HG03460 (cell line): ENCODE data around the gene FYN.

Experiments
- ATAC-seq: cut with Tn5 transposase; IDR thresholded peaks from one replicate; pipeline ENCODE4 v1.9.1; 2021; ENCODE audit not compliant: unreplicated experiment

FYN gene

DNA sequence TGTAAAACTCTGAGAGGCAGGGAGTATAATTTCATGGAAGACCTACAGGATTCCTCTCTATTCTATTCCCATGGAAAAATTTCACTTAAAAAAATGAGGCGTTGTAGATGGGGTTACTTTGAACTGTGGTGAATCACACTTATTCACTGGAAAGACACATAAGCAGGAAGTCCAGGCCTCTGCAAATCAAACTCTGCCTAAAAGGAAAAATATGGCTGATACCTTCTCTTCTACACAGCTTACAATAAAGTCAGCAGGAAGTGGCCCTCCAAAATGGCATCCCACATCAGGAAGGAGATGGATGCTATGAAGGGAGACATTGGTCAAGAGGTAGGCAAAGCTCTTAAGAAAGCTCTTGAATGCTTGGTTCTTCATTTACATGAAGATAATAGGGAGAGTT lies 115.9 kb downstream of the FYN start:
- ATAC-seq: no peak

DNA sequence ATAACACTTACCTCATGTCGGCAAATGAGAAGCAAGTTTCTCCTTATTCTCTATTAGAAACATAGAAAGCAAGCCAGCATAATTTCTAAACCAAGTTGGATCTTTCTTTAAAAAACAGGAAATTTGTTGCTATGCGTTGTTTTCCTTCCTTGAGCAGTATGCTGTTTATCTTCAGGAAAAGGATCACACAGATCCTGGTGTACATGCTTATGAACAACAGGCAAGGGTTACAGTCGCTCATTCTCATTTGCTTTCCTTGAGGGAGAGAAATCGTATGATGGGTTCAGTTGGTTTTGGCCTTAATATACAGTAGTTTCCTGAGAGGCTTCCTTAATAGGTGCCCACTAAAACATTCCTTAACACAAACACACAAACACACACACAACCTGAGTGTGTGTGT lies 118.8 kb downstream of the FYN start:
- ATAC-seq: no peak

GRCh38 chr6:111753573-111753972 lies 119.7 kb downstream of the FYN start:
- ATAC-seq: no peak

- no peak for ATAC-seq
Measured at GRCh38 chr6:111752476-111752875, 120.8 kb downstream of the FYN start.

GRCh38 chr6:111750753-111751673 lies 122.2 kb downstream of the FYN start:
- peak; percentile 86 for ATAC-seq

DNA sequence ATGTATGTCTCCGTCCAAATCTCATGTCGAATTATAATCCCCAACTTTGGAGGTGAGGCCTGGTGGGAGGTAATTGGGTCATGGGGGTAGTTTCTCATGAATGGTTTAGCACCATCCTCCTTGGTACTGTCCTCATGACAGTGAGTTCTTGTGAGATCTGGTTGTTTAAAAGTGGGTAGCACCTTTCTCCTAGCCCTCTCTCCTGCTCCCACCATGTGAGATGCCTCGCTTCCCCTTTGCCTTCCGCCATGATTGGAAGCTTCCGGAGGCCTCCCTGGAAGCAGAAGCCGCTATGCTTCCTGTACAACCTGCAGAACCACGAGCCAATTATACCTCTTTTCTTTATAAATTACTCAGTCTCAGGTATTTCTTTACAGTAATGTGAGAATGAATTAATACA lies 123.1 kb downstream of the FYN start:
- ATAC-seq: no peak

DNA sequence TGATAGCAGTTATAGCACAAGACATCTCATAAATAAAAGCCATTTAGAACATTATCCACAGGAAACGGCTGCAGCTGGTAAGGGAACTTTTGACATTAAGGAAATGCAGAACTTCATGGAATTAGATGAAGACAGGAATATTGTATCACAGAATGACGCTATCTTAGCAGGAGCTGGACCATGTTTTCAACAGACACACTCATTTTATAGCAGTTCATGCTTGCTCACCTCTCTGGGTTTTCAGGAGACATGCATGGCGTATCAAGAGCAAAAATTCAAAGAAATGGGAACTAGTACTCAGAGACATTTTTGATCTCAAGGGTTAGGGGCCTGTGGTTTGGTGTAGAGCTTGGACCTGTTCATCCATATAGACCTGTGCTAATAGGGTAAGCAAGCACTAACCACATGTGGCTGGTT lies 125.0 kb downstream of the FYN start:
- no peak for ATAC-seq

DNA sequence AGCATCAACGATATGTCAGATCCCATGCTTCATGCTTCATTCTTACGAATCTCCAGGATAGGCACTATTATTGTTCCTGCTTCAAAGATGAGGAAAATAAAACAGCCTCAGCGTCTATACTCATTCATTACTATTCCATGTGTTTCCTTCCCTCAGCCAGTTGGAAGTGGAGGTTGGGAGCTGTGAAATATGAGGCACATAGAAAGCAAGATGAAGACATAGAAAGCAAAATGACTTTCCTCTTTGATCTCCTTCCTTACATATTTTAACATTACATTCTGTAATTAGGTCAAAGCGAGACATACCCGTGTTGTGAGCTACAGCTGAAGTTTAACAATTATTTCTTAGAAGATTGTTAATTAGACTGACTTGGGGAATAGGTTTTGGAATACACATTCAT lies 125.4 kb downstream of the FYN start:
- no peak for ATAC-seq

DNA sequence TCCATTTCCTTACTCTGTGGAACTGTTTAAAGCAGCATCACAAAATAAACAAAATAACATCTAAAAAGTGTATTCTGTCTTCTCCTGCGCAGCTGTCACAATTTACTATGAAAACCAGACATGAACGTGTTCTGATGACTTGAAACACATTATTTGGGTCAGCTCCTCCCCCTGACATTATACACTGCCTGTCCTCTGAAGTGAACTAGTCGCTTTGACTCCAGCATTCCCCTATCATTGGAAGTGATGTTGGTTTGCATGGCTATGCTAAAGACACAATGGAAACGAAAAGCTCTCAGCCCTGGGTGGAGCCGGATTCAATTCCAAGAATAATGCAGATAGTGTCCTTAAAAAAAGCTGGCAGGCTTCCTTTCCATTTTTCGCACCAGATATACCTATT lies 125.9 kb downstream of the FYN start:
- ATAC-seq: no peak

DNA sequence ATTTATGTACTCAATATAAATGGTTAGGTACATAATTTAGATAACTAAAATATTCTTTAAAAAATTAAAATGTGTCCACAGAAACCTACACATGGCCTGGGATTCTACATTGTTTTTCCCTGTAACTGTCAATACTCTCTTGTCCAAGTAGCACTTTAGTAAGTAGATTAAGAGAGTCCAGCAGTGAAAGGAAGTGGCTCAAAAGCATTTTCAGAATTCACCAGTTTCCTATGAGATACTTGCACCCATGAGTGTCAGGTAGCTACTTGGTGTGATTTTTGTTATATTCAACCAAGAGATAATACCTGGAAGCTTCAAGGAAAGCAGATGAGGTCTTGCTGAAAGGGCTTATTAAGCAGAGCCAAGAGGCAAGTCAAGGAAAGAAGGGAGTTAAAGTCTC lies 126.3 kb downstream of the FYN start:
- ATAC-seq: no peak

DNA sequence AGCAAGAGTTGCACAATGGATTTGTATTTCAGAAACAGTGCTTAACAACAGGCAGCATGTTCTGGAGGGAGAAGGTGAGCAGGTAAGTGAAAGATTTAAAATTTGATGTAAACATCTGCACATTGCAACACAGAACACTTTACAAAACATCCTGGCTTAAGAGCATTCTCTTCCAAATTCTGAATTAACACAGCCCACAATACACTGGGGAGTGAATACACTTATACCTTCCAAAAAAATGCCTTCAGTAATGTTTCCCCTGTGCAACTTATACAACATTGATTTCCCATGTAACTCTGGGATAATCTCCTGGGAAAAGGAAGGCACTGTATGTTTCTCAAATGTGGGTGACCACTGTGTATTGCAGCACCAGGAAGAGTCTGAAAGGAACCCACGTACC lies 127.6 kb downstream of the FYN start:
- no peak for ATAC-seq

- no peak for ATAC-seq
Measured at GRCh38 chr6:111745186-111745585, 128.1 kb downstream of the FYN start.

- ATAC-seq: no peak
Measured at GRCh38 chr6:111743862-111744692, 129.2 kb downstream of the FYN start.

- no peak for ATAC-seq
Measured at GRCh38 chr6:111743360-111743759, 129.9 kb downstream of the FYN start.

DNA sequence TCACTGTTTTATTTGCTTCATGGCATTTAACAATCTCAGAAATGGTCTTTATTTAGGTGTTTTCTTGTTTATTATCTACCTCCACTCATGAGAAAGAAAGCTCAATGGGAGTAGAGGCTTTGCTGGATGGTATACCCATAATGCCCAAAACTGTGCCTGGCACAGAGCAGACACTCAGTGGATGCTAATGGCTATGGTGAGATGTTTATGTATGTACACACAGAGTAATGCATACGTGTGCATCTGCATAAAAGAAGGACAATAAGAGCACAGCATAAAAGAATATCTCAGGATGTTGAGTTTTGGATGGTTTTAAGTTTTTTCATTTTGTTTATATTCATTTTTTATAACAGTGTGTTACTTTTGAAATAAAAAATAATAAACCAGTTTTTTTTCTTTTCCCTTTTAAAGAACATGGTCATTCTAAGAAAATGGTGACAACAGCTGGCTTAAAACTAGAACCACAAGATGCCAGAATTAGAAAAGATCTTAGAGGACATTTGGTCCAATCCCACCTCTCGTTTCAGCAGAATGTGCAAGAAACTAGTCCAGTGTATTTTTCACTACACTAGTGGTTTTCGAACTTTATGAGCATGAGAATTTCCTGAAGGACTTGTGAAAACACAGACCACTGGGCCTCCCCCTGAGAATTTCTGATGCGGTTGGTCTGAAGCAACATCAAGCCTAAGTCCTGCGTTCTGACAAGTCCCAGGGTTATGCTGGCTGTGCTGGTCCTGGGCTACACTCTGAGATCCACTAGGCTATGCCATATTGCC lies 131.9 kb downstream of the FYN start:
- no peak for ATAC-seq

GRCh38 chr6:111740506-111740905 lies 132.7 kb downstream of the FYN start:
- ATAC-seq: no peak

- ATAC-seq: no peak
Measured at GRCh38 chr6:111739257-111739696, 134.0 kb downstream of the FYN start.

DNA sequence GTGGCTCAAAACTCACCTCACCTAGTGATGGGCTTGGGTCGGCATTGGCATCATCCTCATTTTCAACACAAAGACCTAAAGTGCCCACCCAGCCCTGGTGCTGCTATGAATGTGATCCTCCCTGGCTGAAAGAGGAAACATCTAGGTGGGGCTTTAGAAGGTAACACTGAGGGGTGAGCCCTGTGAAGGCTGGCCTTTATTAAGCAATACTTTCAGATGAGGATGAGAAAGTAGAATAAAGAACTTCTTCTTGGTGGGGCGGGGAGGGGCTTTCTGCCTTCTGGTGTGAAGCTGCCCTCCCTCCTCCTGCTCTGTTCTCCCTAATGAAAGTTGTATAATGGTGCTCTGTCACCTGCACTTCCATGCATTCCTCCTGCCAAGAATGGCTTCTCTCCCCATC lies 134.6 kb downstream of the FYN start:
- no peak for ATAC-seq

DNA sequence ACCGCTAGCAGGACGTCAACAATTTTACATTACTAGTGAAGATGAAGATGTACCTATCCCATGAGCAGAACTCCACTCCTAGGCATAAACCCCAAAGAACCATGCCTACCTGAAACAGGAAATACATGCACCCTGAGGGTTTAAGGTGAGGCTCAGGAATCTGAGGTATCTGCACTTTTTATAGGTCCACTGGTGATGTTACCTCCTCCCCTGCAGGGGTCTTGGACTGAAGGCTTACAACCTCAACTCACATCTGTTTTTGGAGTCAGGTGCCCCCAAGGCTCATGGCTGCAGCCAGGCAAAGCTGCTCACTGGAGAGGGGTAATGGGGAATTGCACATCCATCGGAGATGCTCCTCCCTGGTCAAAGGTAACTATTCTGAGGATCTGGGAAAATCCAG lies 135.1 kb downstream of the FYN start:
- no peak for ATAC-seq

GRCh38 chr6:111737065-111737521 lies 136.2 kb downstream of the FYN start:
- ATAC-seq: no peak

GRCh38 chr6:111736005-111736608 lies 137.1 kb downstream of the FYN start:
- no peak for ATAC-seq
